Mammary epithelial cell (primary cell): ENCODE measurements around the gene HOXD13.

Source experiments
- CTCF ChIP-seq, 2 donors: IDR thresholded peaks in 1 of 2; conservative IDR thresholded peaks in 1 of 2; 2 replicates each; pipeline ENCODE4 v1.5.1; 2011 to 2012; ENCODE audit warnings: inconsistent platforms in 2 of 2, low read length in 2 of 2, mild to moderate bottlenecking in 2 of 2, control low read depth in 1 of 2, low read depth in 1 of 2; ENCODE audit not compliant: insufficient read depth in 1 of 2; ENCODE audit errors: extremely low read depth in 1 of 2
- EZH2 ChIP-seq: IDR thresholded peaks from 2 replicates; pipeline ENCODE4 v1.6.1; 2012; ENCODE audit warnings: low read length, inconsistent platforms, borderline replicate concordance

GRCh38 chr2:176139661-176140512 lies 47.4 kb downstream of the HOXD13 start:
- TF ChIP-seq CTCF (conservative IDR thresholded peaks at IDR 0.05 in 1 of 2, IDR thresholded peaks at IDR 0.05 in 1 of 2; ENCODE audit: extremely low read depth in 1 of 2, insufficient read depth in 1 of 2, low read depth in 1 of 2, low read length in 2 of 2) (no peak), EZH2 (no peak)
